Stimulated activated CD8-positive, alpha-beta memory T cell treated with anti-CD3 and anti-CD28 coated beads, Interleukin-15, amount 100 ng/mL, for 4 hours (primary cell): ENCODE results near the gene FHL2.
"Not testable (repeated sequence)": the region's sequence is repeated elsewhere in the genome, so short reads cannot be mapped to it uniquely, and the experiment has no call there.

Experiments
- DNase-seq, 2 donors: peaks; one replicate each; pipeline ENCODE4 v3.0.0-alpha.2; 2020; ENCODE audit warnings: low read depth in 2 of 2

FHL2 gene

DNA sequence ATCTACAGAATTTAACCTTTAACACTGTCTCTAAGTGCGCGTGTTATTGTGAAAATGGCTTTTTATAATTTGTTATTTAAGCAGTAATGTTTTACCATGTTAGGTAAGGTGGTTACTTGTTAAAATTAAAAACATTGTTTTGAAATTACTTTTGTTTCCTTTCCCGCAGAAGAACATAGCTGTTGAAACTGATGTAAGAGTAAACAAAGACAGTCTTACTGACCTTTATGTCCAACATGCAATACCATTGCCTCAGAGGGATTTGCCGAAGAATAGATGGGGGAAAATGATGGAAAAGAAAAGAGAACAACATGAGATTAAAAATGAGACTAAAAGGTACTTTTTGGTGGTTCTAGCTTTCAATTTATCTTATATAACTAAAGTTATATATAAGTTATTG is 59.4 kb downstream of the FHL2 start:
- no peak for DNase-seq

- DNase-seq: no peak
These were observed 60.8 kb downstream of the FHL2 start for GRCh38 chr2:105338020-105338385.

GRCh38 chr2:105337122-105338019 is 61.5 kb downstream of the FHL2 start, which contains the start of gene C2orf49:
Gene C2orf49 (plus strand): TSS chr2:105337540. CDS start chr2:105337588, 48 bp downstream.
- peak; percentile 78 to 84 for DNase-seq

DNA sequence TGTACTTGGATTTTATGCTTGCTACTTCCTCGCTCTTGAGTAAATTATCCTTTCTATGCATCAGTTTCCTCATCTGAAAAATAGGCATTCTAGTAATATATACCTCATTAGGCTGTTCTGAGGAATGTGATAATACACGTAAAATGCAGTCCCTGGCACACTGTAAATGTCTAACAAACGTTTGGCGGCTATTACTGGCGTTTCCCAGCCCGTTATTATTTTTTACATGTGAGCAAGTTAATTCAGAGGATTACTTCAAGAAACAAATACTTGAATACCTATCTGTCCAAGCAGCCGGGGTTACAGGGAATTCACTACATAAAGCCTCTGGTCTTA is 62.1 kb downstream of the FHL2 start:
- no peak for DNase-seq

GRCh38 chr2:105335469-105335868 is 63.4 kb downstream of the FHL2 start:
- DNase-seq: no peak

- DNase-seq: no peak
These were observed 64.6 kb downstream of the FHL2 start for GRCh38 chr2:105334211-105334610.

- no peak for DNase-seq
These were observed 68.0 kb downstream of the FHL2 start for GRCh38 chr2:105330681-105331375.

DNA sequence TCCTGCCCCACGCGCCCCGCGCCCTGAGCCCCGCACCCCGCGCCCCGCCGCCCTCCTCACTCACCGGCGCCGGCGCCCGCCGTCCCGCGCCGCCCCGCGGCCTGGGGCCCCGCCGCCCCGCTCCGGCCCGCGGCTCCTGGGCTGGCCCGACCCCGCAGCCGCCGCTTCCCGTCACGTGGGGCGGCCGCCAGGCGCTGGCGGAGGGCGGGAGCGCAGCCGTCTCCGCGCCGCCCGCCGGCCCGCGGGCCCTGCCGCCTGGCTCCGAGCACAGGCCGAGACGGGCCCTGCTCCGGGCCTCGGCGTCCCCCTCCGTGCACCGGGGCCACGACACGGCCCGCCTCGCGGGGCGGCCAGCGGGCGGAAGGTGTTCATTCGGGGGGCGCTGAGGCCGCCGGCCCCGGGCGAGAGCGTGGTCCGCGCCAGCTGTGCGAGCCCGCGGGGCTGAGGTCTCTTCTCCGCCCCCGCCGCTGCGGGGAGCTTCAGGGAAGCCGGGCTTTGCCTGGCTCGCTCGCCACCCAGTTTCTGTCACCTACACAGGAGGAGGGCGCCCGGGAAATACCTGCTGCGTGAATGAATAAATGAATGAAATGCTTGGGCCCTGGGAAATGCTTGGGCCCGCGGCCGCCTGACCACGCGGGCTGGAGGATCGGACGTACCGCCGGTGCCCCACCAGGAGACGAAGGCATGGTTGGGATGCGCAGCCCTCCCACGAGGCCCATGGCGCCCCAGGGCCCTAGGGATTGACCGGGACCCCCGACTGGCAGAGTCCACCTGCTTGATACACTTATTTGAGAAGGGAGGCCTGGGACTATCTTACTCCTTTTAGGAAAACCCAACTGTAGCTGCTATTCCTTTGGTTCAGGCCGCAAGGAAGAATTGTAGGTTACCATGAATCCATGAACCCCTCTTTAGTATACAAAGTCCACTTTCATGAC is 69.0 kb downstream of the FHL2 start, which contains the start of gene TGFBRAP1:
Gene TGFBRAP1, minus strand, starts transcription at position 175 of the 935 bp plus-strand sequence. CDS start 21,434 bp downstream, outside the sequence.
- peak in 1 of 2 donors; percentile 41 for DNase-seq

GRCh38 chr2:105329197-105329554 is 69.7 kb downstream of the FHL2 start:
- peak in 1 of 2 donors; percentile 7 for DNase-seq

- DNase-seq: no peak
These were observed 70.3 kb downstream of the FHL2 start for GRCh38 chr2:105328281-105329196.

GRCh38 chr2:105327690-105328089 is 71.2 kb downstream of the FHL2 start:
- DNase-seq: no peak

DNA sequence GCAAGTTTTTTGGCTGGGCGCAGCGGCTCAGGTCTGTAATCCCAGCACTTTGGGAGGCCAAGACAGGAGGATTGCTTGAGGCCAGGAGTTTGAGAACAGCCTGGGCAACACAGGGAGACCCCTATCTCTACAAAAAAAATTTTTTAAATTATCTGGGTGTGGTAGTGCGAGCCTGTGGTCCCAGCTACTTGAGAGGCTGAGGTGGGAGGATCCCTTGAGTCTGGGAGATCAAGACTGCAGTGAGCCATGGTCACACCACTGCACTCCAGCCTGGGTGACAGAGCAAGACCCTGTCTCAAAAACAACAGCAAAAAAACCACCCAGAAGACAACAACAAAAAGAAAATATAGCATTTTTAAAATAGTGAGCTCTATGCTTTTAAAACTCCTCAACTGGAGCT is 71.6 kb downstream of the FHL2 start:
- not testable (repeated sequence) for DNase-seq

- DNase-seq: no peak
These were observed 73.4 kb downstream of the FHL2 start for GRCh38 chr2:105325389-105325963.

GRCh38 chr2:105324732-105325131 is 74.1 kb downstream of the FHL2 start:
- DNase-seq: no peak

DNA sequence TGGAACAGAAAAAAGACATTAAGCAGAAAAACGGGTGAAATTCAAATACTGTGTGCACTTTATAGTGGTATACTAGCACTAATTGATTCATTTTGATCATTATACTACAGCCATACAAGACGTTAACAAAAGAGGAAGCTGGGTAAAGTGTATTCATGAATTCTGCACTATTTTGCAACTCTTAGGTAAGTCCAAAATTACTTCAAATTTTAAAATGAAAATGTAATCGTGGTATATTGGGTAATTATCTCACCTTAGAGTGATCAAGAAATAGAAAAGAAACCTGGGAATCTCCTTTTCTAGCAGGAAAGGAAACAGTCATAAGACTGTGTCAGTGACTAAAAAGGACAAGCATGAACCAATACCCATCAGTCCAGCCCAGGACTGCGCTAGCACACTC is 74.8 kb downstream of the FHL2 start:
- no peak for DNase-seq

- DNase-seq: no peak
These were observed 75.7 kb downstream of the FHL2 start for GRCh38 chr2:105323111-105323510.

DNA sequence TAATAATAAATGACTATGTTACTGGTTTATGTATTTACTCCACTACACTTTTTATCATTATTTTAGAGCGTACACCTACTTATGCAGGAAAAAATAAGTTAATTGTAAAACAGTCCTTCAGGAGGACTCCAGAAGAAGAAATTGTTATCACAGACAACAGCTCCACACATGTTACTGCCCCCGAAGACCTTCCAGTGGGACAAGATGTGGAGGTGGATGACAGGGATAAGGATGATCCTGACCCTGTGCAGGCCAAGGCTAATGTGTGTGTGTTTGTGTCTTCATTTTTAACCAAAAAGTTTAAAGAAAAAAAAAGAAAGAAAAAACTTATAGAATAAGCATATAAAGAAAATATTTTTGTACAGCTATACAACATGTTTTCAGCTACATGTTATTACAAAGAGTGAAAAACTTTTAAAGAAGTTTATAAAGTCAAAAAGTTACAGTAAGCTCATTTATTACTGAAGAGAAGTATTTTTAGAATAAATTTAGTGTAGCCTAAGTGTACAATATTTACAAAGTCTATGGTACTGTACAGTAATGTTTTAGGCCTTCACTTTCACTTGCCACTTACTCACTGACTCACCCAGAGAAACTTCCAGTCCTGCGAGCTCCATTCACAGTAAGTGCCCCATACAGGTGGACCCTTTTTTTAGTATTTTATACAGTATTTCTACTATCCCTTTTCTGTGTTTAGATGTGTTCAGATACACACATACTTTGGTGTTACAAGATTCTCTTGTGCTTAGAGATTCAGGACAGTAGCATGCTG is 76.8 kb downstream of the FHL2 start:
- DNase-seq: no peak

GRCh38 chr2:105320651-105321215 is 78.1 kb downstream of the FHL2 start:
- no peak for DNase-seq

DNA sequence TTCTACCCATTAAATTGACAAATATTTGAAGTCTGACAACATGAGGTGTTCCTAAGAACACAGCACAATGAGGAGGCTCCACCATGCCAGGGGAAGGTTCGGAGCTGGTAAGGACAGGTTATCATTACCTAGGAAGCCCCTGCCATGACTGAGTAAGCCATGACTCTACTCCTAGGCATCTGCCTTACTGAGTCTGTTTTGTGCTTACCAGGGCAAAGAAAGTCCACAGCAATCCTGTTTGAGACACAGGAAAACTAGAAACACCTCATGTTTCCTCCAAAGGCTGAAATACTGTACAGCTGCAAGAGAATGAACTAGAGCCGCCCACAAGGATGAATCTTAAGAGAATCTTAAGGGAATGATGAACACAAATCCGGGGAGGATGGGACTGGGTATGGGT is 80.9 kb downstream of the FHL2 start:
- DNase-seq: no peak
